ENCODE data around the gene PRKN. TPM values are rescaled to one million over a fixed set of nuclear protein-coding genes. Genes with fewer than 3 reads are reported as not detected.

Gene PRKN
- total RNA-seq, 1 donor from 2014 or later, result 2.6 TPM

DNA sequence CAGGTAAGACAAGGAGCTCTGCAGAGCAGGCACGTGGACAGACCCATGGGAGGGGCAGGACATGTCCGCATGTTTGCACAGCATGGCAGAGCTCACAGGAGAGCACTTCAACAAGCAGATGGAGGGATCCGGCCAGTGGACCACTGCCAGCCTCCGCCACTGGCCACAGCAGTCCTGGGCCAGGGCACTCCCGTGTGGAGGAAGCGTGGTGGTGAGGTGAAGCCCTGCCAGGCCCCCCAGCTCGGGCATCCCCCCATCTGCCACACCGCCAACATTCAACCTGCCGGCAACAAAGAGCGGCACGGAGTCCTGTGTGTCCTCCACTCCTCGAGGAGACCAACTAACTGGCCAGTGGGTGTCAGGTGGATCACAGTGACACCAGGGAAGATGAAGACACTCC lies 1349.5 kb downstream of the PRKN start:
- Histone ChIP-seq H3K36me3 (no peaks in the 10 kb centered on the region), H3K4me3 (no peak overlapping the region), H3K27ac (no peak overlapping the region), H3K27me3 (no peaks in the 10 kb centered on the region), H3K9me3 (no peaks in the 10 kb centered on the region), H3K4me1 (no peaks in the 10 kb centered on the region)
- intact Hi-C loops (cut with DNase I), result no loop called here
- TF ChIP-seq, protein P1, sequence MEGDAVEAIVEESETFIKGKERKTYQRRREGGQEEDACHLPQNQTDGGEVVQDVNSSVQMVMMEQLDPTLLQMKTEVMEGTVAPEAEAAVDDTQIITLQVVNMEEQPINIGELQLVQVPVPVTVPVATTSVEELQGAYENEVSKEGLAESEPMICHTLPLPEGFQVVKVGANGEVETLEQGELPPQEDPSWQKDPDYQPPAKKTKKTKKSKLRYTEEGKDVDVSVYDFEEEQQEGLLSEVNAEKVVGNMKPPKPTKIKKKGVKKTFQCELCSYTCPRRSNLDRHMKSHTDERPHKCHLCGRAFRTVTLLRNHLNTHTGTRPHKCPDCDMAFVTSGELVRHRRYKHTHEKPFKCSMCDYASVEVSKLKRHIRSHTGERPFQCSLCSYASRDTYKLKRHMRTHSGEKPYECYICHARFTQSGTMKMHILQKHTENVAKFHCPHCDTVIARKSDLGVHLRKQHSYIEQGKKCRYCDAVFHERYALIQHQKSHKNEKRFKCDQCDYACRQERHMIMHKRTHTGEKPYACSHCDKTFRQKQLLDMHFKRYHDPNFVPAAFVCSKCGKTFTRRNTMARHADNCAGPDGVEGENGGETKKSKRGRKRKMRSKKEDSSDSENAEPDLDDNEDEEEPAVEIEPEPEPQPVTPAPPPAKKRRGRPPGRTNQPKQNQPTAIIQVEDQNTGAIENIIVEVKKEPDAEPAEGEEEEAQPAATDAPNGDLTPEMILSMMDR (IDR thresholded peaks at IDR 0.05), result no peak
- no peak for DNase-seq (ENCODE audit: low spot score in 2 of 2)

DNA sequence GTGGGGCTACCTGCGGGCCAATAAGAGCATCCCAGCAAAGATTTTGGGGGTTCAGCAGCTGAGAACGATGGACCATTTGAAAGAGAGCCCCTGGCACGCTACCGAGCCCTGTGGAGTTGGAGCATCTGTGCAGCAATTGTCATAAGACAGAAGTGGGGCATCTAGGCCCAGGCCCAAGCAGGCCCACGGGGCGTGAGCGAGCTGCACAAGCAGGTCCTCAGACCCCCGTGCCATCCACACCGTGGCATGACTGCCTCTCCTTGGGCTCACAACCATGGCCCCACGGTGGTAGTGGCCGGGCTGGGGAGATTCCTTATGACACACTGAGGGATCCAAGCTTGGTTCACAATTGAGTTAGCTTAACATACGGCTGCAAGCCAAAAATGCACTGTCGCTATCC lies 1350.5 kb downstream of the PRKN start:
- no peak overlapping the region for H3K27ac ChIP-seq
- H3K36me3 ChIP-seq, result no peaks in the 10 kb centered on the region
- TF ChIP-seq, protein P1 (IDR thresholded peaks at IDR 0.05), result no peak
- no peaks in the 10 kb centered on the region for H3K4me1 ChIP-seq
- H3K4me3 ChIP-seq, result no peak overlapping the region
- intact Hi-C loops (cut with DNase I), result no loop called here
- no peaks in the 10 kb centered on the region for H3K27me3 ChIP-seq
- no peaks in the 10 kb centered on the region for H3K9me3 ChIP-seq
- no peak for DNase-seq (ENCODE audit: low spot score in 2 of 2)

DNA sequence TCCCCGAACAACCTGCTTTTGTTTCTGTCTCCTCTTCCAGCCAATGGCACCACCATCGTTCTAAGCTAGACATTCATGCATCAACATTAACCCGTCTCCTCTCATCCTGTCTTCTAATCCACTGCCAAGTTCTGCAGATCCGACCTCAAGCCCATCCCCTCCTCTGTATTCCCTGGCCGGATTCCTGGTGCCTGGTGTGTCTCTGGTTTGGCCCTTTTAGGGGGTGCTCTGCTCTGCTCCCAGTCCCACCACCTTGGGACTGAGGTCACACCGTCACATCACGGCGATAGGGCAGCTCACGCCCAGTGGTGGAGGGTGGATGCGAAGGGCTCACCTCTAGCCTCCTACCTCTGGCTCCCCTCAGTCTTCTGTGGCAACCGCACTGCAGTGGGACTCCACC lies 1351.2 kb downstream of the PRKN start:
- no peak for DNase-seq (ENCODE audit: low spot score in 2 of 2)
- intact Hi-C loops (cut with DNase I), result no loop called here
- Histone ChIP-seq H3K36me3 (no peaks in the 10 kb centered on the region), H3K27ac (no peak overlapping the region), H3K27me3 (no peaks in the 10 kb centered on the region), H3K4me1 (no peaks in the 10 kb centered on the region), H3K4me3 (no peak overlapping the region), H3K9me3 (no peaks in the 10 kb centered on the region)
- TF ChIP-seq, protein P1 (IDR thresholded peaks at IDR 0.05), result no peak

- H3K4me1 ChIP-seq, result no peaks in the 10 kb centered on the region
- no peaks in the 10 kb centered on the region for H3K27me3 ChIP-seq
- intact Hi-C loops (cut with DNase I), result loop anchor here (1.0 to 5.0 kb wide), 5 partner anchors 233 to 853 kb away; no protein-coding TSS in a partner anchor
- H3K9me3 ChIP-seq, result no peaks in the 10 kb centered on the region
- peak overlapping the region in 1 of 2 donors; percentile 28 for H3K4me3 ChIP-seq
- H3K36me3 ChIP-seq, result no peaks in the 10 kb centered on the region
- peak; percentile 34 to 78 for DNase-seq (ENCODE audit: low spot score in 2 of 2)
- H3K27ac ChIP-seq, result no peak overlapping the region
- TF ChIP-seq, protein P1 (IDR thresholded peaks at IDR 0.05), result peak in 1 of 3 experiments; percentile 12
Observed at GRCh38 chr6:161374971-161375873, 1352.3 kb downstream of the PRKN start.

- Histone ChIP-seq H3K27ac (no peak overlapping the region), H3K4me1 (no peaks in the 10 kb centered on the region), H3K27me3 (no peaks in the 10 kb centered on the region), H3K4me3 (no peak overlapping the region), H3K36me3 (no peaks in the 10 kb centered on the region), H3K9me3 (no peaks in the 10 kb centered on the region)
- TF ChIP-seq, protein P1 (IDR thresholded peaks at IDR 0.05), result peak; percentile 82 to 98 (median 96)
- intact Hi-C loops (cut with DNase I), result loop anchor here (1.0 to 5.0 kb wide), 5 partner anchors 232 to 852 kb away; no protein-coding TSS in a partner anchor
- DNase-seq (ENCODE audit: low spot score in 2 of 2), result peak in 1 of 2 donors; percentile 87
Observed at GRCh38 chr6:161373905-161374451, 1353.6 kb downstream of the PRKN start.
